Stimulated activated CD4-positive, alpha-beta T cell treated with anti-CD3 and anti-CD28 coated beads, TNF-alpha, amount 100 ng/mL, for 4 hours (primary cell): Measurements from ENCODE around the gene IL15RA.
"Not testable (repeated sequence)": the region's sequence is repeated elsewhere in the genome, so short reads cannot be mapped to it uniquely, and the experiment has no call there.

Experiments
- DNase-seq, 3 experiments: peaks; one replicate each; pipeline ENCODE4 v3.0.0-alpha.2; 2020; ENCODE audit warnings: low read depth in 3 of 3

IL15RA gene

DNA sequence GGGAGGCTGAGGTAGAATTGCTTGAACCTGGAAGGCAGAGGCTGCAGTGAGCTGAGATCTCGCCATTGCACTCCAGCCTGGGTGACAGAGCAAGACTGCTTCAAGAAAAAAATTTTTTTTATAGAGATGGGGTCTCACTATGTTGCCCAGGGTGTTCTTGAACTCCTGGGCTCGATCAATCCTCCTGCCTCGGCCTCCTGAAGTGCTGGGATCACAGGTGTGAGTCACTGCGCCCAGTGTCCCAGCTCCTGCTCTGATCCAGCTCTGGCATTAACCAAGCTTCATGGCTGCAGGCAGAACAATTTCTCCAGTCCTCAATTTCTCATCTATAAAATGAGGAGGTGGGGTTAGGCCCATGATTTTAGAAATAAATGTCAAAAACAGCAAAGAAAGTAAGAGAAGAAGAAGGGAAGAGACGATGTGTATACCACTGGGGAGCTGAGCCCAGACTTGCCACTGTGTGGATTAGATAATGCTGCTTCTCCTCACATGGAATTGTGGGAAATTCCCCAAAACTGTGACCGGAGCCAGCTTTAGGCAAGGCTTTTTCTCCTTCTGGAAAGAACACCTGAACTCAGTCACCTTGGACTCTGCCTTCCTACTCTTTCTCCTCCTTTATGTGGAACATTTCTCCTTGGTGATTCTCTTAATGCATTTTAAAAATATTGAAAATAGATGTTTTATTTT is 25.5 kb downstream of the IL15RA start:
- no peak for DNase-seq

DNA sequence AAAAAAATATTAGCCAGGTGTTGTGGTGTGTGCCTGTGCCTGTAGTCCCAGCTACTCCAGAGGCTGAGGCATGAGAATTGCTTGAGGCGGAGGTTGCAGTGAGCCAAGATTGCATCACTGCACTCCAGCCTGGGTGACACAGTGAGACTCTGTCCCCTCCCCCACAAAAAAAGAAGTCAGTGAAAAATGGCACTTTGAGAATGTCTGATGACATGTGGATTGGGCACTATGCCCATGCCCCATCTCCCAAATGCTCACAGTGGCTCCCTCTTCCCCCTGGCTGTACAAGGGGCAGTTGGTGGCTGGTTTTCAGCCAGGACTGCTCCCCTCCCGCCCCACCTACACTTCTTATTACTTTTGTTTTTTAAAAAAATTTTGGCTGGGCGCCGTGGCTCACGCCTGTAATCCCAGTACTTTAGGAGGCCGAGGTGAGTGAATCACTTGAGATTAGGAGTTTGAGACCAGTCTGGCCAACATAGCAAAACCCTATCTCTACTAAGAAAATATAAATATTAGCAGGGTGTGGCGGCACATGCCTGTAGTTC is 26.1 kb downstream of the IL15RA start:
- DNase-seq: no peak

GRCh38 chr10:5949009-5949759 is 28.2 kb downstream of the IL15RA start:
- peak in 1 of 3 experiments; percentile 5 for DNase-seq

GRCh38 chr10:5948208-5948585 is 29.1 kb downstream of the IL15RA start:
- no peak for DNase-seq

DNA sequence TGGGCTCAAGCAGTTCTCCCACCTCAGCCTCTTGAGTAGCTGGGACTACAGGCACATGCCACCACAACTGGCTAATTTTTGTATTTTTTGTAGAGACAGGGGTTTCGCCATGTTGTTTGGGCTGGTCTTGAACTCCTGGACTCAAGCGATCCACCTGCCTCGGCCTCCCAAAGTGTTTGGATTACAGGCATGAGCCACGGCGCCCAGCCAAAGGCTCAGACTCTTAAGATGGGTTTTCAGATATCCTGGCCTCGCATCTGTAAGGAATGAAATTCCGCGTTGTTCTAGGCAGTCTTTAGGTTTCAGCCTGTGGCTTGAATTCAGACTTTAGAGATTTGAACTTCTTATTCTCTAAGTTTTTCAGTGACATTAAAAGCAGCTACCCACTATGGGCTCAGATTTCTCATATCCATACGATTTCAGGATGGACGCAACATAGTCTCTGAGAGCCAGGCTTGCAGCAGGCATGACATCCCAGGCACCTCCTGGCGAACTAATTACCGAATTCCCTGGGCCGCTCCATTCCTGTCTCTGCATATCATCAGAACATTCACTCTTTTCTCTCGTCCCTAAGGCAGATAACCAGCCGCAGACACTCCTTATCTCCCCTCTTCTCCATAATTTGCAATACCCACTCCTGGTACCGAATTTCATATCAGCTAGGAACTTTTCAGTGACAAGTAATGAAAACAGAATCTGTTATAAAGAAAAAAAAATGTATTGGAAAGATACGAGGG is 29.7 kb downstream of the IL15RA start:
- no peak for DNase-seq

DNA sequence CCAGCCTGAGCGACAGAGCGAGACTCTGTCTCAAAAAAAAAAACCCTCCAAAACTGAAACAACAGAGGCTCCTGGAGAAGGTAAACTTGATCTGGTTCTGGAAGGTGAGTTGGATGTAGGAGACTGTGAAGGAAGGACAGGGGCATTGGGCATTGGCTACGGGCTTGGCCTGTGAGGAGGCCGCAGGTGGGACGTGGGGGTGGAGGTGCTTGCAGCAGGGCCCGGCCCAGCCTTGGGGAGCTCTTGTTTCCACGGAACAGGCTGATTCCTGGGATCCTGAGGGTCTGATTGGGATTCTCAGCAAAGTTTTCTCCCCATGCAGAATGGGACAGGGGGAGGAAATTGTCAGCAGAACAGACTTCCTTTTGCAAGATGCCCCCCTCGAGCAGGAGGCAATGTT is 30.6 kb downstream of the IL15RA start:
- DNase-seq: no peak

DNA sequence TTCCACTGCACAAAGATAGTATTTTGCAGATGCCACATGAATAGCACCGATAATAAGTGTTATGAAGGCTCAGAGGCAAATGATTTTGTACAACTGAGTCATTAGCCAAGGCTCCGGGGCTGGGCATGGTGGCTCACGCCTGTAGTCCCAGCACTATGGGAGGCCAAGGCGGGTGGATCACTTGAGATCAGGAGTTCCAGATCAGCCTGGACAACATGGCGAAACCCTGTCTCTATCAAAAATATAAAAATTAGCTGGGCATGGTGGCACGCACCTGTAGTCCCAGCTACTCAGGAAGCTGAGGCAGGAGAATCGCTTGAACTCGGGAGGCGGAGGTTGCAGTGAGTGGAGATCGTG is 30.9 kb downstream of the IL15RA start:
- not testable (repeated sequence) for DNase-seq

DNA sequence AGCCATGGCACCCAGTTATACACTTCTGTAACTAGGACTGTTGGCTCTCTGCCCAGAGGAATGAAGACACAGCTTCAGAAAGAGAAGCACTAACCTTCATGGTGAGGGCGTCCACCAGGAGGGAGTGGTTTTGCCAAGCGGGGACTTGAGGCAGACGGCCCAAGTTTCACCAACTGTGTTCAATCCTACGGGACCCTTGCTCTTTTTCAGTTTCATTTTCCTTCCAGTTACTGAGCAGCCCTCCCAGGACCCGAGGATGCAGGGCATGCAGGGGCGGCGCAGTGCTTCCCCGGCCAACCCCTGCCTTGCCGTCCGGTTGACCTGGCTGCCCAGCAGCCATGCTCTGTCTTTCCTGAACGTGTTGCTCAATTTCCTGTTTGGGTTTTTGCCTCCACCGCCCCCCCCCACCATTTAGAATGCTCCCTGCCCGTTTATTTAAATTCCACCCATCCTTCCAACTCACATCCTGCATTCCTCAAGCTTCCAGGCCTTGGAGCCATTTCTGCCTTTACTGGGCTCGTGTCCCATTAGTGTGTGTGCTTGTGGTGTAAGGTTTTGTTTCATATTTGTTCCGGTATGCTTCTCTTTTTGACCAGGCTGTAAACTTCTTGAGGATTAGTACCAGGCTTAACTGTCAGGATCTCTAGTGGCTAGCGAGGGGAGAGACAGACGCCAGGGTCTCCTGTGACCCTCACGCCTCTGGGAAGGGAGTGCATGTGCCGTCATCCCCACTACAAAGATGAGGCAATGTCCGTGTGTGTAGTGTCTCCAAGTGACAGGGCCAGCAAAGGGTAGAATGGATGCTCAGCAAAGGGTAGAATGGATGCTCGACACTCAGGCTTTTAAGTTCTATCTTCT is 31.6 kb downstream of the IL15RA start:
- DNase-seq: no peak

DNA sequence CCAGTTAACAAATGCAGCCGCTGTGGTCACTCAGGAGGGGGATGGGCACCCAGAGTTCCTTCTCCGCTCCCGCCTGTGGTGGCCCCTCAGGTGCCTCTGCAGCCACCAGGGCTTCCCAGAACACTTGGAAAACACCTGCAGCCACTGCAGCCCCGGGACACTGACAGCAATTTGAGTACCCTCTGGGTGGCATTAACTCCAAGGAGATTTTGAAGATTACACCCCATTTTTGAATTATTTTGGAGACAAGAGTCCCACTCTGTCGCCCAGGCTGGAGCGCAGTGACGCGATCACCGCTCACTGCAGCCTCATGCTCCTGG is 32.2 kb downstream of the IL15RA start:
- DNase-seq: no peak

DNA sequence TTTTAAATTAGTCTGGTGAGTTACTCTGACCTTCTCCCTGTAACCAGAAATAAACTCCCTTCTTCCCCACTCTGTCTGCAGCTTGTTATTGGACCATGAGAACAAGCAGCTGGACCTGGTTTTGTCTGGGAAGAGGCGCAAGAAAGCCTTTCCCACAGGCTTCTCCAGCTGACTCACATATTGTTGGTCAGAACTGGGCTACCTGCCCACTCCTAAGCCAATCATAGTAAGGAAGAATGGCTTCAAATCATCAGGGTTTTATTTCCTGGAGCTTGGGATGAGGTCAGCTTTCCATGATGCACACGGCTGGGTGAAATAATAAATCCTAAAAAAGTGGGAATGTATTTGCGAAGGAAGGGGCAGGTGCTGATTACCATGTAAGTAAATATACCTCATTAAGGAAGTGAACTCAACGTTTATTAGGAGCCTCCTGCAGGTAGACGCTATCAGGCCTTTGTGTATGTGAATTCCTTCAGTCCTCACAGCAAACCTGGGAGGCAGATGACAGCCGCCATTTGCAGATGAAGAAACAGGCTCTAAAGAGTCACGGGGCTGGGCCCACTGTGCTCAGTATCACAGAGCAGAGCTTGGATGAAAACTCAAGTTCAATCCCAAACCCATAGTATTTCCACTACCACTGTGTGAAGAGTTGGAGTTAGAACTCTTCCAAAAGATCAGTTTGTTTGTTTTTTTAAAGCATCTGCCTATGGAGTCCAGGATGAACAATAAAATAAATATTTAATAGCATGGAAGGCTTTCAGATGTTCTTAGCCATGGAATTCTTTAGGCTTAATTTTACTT is 32.8 kb downstream of the IL15RA start:
- no peak for DNase-seq

GRCh38 chr10:5943536-5943935 is 33.8 kb downstream of the IL15RA start:
- no peak for DNase-seq

- DNase-seq: no peak
Measured at GRCh38 chr10:5942474-5942873, 34.9 kb downstream of the IL15RA start.

GRCh38 chr10:5942001-5942400 is 35.3 kb downstream of the IL15RA start:
- DNase-seq: no peak

DNA sequence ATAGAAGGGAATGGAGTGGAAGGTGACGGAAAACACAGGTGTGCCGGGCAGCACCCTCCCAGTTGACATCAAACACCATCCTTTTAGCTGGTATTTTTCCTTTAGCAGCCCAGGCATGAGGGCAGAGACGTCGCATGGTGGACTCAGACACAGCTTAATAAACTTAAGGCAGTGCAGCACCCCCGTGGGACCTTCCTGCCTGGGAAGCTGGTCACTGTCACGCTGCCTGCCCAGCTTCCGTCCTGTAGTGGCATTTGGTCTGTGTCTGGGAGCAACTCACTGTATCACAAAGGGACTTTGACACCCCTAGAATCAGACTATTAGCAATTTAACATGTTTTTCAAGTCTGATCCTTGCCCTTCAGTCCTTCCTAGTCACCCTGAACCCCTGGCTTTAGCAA is 35.8 kb downstream of the IL15RA start:
- no peak for DNase-seq

GRCh38 chr10:5940807-5941218 is 36.5 kb downstream of the IL15RA start:
- no peak for DNase-seq

DNA sequence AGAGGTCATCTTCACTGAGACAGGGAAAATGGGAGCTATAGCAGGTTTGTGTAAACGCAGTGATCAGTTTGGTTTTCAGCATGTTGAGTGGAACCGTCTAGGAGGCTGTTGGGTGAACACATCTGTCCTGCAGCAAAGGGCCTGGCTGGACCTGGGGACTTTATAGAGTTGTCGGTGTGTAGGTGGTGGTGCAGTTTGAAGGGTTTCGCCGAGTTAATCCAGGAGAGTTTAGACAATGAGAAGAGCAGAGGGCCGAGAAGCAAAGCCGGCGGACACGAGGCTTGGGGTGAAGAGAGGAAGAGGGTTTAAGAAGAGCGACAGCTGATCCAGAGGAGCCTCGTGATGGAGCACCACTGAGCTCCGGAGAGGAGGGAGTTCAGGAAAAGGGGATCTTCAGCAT is 39.1 kb downstream of the IL15RA start:
- no peak for DNase-seq

GRCh38 chr10:5937016-5937415 is 40.3 kb downstream of the IL15RA start:
- no peak for DNase-seq

GRCh38 chr10:5935628-5936027 is 41.7 kb downstream of the IL15RA start:
- no peak for DNase-seq

GRCh38 chr10:5933909-5934546 is 43.3 kb downstream of the IL15RA start:
- DNase-seq: no peak

GRCh38 chr10:5932345-5932744 is 45.0 kb downstream of the IL15RA start:
- no peak for DNase-seq

DNA sequence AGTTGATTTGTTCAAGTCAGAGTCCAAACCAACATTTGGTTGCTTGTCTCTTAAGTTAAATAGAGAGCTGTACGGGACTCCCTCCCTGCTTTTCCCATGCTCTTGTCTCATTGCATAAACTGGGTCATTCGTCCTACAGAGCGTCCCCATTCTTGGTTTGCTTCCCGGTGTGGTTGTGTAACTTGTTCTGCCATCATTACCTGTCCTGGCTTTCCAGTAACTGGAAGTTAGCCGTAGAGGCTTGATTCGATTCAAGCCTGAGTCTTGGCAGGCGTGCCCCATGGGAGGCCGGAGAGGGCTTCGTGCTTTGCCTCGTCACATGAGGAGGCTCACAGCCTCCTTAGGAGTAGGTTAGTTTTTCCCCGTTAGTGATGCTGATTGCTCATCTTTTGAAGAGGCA is 47.1 kb downstream of the IL15RA start:
- no peak for DNase-seq
